LNCAP (cell line): ENCODE results near the gene ST7.

Experiments
- CTCF ChIP-seq: fragments of 450-650 bp; IDR thresholded peaks from 2 replicates; pipeline ENCODE4 v1.5.1; 2017; ENCODE audit warnings: mild to moderate bottlenecking

ST7 gene

DNA sequence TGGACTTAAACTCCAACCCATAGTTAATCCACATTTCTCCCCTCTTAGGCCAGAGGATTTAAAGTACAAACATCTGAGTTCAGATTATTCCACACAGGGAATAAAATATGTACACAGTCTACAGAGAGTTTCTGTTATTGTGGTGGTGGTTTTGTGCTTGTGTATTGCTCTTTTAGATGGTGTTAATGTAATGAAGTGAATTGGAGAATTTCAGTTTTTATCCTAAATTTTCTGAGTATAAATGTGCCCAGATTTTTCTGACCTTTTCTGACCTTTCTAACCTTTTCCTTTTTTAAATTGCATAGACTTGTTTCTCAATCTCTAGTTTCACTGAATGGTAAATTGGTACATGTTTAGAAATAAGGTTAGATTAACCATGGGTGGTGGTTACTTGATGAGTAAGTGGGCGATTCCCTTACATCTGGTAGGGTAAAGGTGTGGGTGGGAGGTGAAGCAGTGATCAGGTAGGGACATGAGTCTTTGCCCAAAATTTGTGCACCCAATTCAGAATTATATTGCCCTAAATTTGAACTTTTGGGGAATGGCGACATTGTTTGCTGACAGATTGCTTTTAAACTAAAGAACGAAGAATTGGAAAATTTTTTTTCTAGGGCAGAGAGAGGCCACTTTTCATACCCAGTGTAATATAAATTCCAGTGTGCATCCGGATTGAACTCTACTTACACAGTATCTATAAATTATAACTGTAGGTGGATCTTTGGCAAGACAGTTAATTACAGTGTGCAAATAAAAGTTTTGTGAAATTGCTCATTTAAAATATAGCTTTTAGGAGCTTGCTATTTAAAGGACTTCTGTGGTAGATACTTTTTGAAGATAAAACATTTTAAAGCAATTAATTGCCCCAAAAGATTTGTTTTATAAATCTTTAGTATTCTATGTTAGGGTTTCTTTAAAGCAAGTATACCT is 62.2 kb downstream of the ST7 start:
- no peak for TF ChIP-seq CTCF

DNA sequence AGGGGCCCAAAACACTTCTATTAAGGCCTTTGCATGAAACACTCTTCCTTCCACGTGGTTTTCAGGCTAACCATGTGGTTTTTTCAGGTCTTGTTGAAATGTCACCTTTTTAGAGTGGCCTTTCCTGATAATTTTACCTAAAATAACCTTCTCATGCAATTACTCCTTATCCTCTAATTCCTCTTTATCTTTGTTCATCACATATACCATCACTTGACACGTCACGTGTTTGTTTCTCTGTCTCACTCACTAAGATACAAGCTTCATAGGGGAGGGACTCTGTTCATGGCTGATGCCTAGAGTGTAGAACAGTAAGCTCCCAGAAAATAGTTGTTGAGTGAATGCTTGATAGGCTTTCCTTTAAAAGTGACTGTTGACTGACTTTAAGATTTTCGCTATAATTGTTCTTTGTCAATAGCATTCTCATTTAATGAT is 63.7 kb downstream of the ST7 start:
- no peak for TF ChIP-seq CTCF

- TF ChIP-seq CTCF, result no peak
These were observed 64.5 kb downstream of the ST7 start for GRCh38 chr7:117017702-117018266.

DNA sequence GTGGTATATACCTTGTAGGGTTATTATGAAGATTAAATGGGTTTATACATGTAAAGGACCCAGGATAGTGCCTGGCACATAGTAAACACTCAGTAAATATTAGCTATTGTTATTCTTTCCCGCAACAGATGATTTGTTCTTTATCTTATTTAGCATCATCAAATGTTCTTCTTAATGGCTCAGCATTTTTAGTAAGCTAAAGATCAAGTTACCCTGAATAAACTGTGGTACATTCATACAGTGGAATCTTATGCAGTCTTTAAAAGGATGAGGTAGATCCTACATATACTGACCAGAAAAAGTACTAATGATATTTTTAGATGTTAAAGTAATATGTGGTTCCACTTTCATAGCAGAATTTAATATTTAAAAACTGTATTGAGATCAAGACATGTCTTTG is 65.4 kb downstream of the ST7 start:
- no peak for TF ChIP-seq CTCF

DNA sequence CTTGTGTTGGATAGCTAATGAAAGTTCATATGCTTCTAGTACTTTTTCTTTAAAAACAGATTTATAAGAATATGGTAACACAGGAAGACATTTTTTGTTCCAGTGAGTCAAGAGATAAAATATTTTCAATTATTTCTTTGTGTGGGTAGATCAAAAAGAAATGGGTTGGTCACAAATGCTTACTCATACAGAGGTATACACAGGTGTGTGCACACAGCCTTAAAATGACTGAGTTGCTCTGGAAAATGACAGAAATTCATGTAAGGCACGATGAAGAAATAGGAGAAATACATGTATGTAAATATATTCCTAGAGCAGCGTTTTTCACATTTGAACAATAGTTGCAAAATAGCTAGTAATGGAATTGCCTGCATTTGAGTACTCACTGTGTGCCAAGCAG is 66.0 kb downstream of the ST7 start:
- no peak for TF ChIP-seq CTCF

DNA sequence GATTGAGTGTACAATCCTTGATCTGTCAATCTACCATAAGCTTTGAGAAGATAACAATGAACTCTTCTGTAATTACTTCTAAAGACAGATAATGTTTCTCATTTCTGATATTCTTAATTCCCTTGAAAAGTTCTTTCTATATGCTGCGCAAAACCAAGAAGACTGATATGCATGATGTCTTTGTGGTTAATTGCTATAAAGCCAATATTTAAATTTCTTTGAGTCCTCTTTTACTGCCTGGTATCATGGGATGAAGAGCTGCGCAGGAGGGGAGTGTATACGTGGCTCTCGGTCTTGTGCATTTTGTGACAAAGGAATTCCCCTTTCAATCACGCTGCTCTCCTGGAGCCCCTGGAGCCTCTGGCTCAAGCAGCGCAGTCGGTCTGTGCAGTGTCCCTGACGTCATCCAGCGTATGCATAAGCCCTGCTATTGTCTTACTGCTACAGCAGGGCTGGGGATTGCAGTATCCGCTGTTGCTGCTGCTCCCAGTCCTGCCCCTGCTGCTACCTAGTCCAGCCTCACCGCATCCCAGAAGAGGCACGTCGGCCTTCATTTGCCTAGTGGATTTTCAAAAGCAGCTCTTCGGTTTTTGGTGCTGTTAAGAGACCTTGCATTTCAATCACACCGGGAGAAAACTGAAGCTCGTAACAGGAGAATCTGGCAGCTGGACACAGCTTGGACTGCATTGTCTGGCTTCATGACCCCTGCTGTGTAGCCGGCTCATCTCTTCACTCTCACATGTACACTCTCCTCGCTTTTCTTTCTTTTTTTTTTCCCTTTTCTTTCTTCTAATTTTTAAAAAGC is 66.7 kb downstream of the ST7 start:
- TF ChIP-seq CTCF, result no peak

DNA sequence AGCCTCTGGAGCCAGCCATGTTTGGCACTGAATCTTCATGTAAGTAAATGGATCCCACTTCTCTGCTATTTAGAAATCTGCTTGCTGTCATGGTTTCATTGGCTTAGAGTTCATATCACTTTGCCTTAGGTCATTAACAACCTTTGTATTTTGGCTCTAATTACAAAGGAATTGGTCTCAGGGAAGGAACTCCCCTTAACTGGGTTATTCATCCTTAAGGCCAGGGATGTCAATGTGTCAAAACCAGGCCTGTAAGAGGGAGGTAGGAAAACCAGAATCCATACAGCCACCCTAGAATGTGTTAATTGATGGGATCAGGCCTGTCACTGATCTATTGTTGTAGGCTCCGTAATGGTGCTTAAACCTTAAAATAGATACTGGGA is 67.3 kb downstream of the ST7 start:
- no peak for TF ChIP-seq CTCF
